Heart left ventricle (tissue), 16 donors: Measurements from ENCODE around the gene ORMDL3. TPM values are rescaled to one million over a fixed set of nuclear protein-coding genes. Genes with fewer than 3 reads are reported as not detected.

ENCODE experiments used
- ATAC-seq, 4 donors: fragments of 200-7000 bp; cut with Tn5 transposase; one replicate each; pipeline ENCODE4 v1.9.1; 2020 to 2022; ENCODE audit warnings: moderate library complexity in 4 of 4, mild to moderate bottlenecking in 3 of 4, moderate number of reproducible peaks in 1 of 4
- DNase-seq, 5 donors: peaks; one replicate each; pipeline ENCODE4 v3.0.0-alpha.2; 2020
- H3K27ac ChIP-seq, 12 donors: fragments of 200-600 bp; sonication (generic) in 4 of 12; one replicate each; pipeline versions ENCODE4 v1.5.0 to v1.8.0; 2016 to 2022; ENCODE audit warnings: mild to moderate bottlenecking in 2 of 12
- H3K27me3 ChIP-seq, 9 donors: fragments of 200-600 bp; sonication (generic) in 2 of 9; one replicate each; pipeline versions ENCODE4 v1.5.1 to v1.8.0; 2016 to 2022; ENCODE audit warnings: mild to moderate bottlenecking in 3 of 9
- H3K36me3 ChIP-seq, 9 donors: fragments of 200-600 bp; sonication (generic) in 2 of 9; one replicate each; pipeline versions ENCODE4 v1.5.0 to v1.8.0; 2018 to 2022; ENCODE audit warnings: mild to moderate bottlenecking in 2 of 9
- H3K4me1 ChIP-seq, 12 donors: fragments of 200-600 bp; sonication (generic) in 4 of 12; one replicate each; pipeline versions ENCODE4 v1.5.0 to v1.8.0; 2016 to 2022; ENCODE audit warnings: mild to moderate bottlenecking in 3 of 12
- H3K4me3 ChIP-seq, 12 donors: fragments of 200-600 bp; sonication (generic) in 4 of 12; one replicate each; pipeline versions ENCODE4 v1.5.0 to v1.8.0; 2017 to 2022; ENCODE audit warnings: mild to moderate bottlenecking in 9 of 12, moderate library complexity in 4 of 12
- H3K9me3 ChIP-seq, 12 donors: fragments of 200-600 bp; sonication (generic) in 4 of 12; one replicate each; pipeline versions ENCODE4 v1.5.0 to v1.8.0; 2016 to 2022; ENCODE audit warnings: mild to moderate bottlenecking in 1 of 12
- POLR2A ChIP-seq, 2 donors: fragments of 450-650 bp; IDR thresholded peaks; one replicate each; pipeline ENCODE4 v1.6.1; 2017; ENCODE audit warnings: antibody characterized with exemption in 2 of 2, mild to moderate bottlenecking in 2 of 2, moderate library complexity in 2 of 2
- WGBS, 4 donors: extraction: QIAGEN DNeasy Blood & Tissue Kit in 2 of 4; methylation state at CpG; one replicate each; pipeline versions ENCODE4 v1.1.5 to v1.1.7; 2013 to 2018; 5-methylcytosine and 5-hydroxymethylcytosine counted together
- intact Hi-C, 10 donors: fragments of 100-400 bp; cut with DNase I; formaldehyde crosslinking; loops; one replicate each; pipeline versions ENCODE4 v1.11.1 to v1.14.2; 2022
- polyA plus RNA-seq, 2 donors: library from polyadenylated mRNA; stranded (reverse); fragments of 200-250 nt; gene quantifications; one replicate each; pipeline ENCODE4 v1.2.3, GENCODE V29; 2013
- total RNA-seq, 9 donors: library from RNA; depleted of rRNA in 2 of 9; stranded (reverse); fragments of >200 nt in 2 of 9; fragmentation: NEBNext Ultra II Directional in 3 of 9; extraction: Animal tissue kit (Norgen Biotek cat#: 25700) in 3 of 9; gene quantifications; one replicate each; pipeline versions ENCODE4 v1.1.0 to v1.2.4, GENCODE V29; 2016 to 2023
- TF ChIP-seq, protein P1 (sequence below), 12 donors: fragments of 200-600 bp; sonication (generic) in 4 of 12; IDR thresholded peaks; one replicate each; pipeline versions ENCODE4 v1.5.0 to v1.8.0; 2018 to 2022; ENCODE audit warnings: antibody characterized with exemption in 12 of 12, mild to moderate bottlenecking in 5 of 12
- donor health status: ischemic (EF 13 %, LVEDD 7.1; RV severe dilation, severe dysfunction).
- donor health status: healthy with polysubstance abuse.
- donor health status: DM: no; HTN: yes; CAD: no.
- donor health status: DM: no; HTN: no; CAD: no.
- donor health status: ischemic (EF 25% LVEDD 6.9; RV normal size, moderate dysfunction).
- donor health status: ischemic (EF 25% LVEDD 5.7; RV mildly dilated, moderate dysfunction).
- donor health status: healthy.
- donor health status: DM: yes; HTN: yes; CAD: no.
- donor health status: ischemic (EF 35%, LVEDD 5.7; RV mildly dilated, moderate dysfunction).
- donor health status: nonischemic (EF 11% LVEDD 7.7; RV severe dilation, severe dysfunction).
- donor health status: DM: yes; HTN: yes; CAD: no.
- donor health status: PGD.
- donor health status: ischemic (EF 29% LVEDD 5.4; RV normal size, mild dysfunction).
- donor health status: nonischemic (EF 23%, LVEDD 6.1; RV moderate dilation, normal function).

Gene ORMDL3
- total and polyA plus RNA-seq, 11 donors: 40.0 to 111 (median 59.2) TPM

DNA sequence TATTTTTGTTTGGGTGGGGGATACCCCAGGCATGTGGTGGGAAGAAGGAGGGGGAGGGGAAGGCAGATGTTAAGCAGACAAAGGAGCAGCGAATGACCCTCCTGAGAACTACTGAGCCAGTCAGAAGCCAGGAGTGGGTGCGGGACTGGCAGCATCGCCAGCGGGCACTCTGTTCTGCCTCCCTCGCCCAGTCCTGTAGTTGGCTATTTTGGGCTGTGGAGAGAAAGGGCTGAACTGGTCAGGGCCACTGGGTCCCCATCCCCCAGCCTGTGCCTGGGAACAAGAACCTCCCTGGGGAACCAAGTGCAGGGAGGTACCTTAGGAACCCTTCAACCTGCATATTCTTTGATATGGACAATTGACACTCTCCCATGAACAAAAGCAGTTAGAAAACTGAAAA, 6.5 kb upstream of the ORMDL3 start:
- Histone ChIP-seq H3K36me3 (no peaks in the 10 kb centered on the region), H3K27me3 (no peaks in the 10 kb centered on the region), H3K27ac (peak overlapping the region; percentile 31 to 92 (median 76)), H3K4me1 (peaks cover 0 to 49% (median 13%) of the 10 kb centered on the region in 12 donors), H3K4me3 (no peak overlapping the region), H3K9me3 (no peaks in the 10 kb centered on the region)
- intact Hi-C loops: no loop called here
- 34 to 63% (median 48%) methylated on average over 5 of the region's 5 CpGs for WGBS, 4 donors
- TF ChIP-seq, protein P1, sequence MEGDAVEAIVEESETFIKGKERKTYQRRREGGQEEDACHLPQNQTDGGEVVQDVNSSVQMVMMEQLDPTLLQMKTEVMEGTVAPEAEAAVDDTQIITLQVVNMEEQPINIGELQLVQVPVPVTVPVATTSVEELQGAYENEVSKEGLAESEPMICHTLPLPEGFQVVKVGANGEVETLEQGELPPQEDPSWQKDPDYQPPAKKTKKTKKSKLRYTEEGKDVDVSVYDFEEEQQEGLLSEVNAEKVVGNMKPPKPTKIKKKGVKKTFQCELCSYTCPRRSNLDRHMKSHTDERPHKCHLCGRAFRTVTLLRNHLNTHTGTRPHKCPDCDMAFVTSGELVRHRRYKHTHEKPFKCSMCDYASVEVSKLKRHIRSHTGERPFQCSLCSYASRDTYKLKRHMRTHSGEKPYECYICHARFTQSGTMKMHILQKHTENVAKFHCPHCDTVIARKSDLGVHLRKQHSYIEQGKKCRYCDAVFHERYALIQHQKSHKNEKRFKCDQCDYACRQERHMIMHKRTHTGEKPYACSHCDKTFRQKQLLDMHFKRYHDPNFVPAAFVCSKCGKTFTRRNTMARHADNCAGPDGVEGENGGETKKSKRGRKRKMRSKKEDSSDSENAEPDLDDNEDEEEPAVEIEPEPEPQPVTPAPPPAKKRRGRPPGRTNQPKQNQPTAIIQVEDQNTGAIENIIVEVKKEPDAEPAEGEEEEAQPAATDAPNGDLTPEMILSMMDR (IDR thresholded peaks at IDR 0.05): no peak
- no peak for TF ChIP-seq POLR2A (IDR thresholded peaks at IDR 0.05)
- DNase-seq (peak in 4 of 5 donors; percentile 67 to 78 (median 71)), ATAC-seq (peak; percentile 81 to 90 (median 86))

DNA sequence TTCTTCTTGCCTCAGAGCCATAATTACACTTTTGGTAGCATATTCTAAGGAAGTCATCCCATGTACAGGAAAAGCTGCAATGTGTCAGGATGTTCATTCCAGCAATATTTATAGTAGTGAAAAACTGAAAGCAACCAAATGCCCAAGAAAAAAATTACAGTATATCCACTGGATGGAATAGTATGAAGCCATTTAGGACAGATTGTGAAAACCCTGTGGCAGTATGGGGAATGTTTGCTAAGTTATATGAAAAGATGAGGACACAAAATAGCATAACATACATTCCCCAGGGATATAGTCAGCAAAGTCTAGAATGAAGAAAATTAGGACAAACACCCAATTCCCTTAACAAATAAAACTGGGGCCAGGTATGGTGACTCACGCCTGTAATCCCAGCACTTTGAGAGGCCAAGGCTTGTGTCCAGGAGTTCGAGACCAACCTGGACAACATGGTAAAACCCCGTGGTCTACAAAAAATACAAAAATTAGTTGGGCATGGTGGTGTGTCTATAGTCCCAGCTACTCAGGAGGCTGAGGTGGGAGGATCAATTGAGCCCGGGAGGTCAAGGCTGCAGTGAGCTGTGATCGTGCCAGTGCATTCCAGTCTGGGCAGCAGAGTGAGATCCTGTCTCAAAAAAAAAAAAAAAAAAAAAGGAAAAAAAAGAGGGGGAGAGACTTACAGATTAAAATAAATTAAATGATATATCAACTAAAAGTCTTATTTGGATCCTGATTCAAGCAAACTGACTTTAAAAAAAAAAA, 2.4 kb upstream of the ORMDL3 start:
- H3K27ac ChIP-seq: peak overlapping the region; percentile 51 to 98 (median 96)
- no peak for TF ChIP-seq POLR2A (IDR thresholded peaks at IDR 0.05)
- TF ChIP-seq, protein P1 (IDR thresholded peaks at IDR 0.05): no peak
- no peak for ATAC-seq
- intact Hi-C loops: loop anchor here in 6 of 10 donors (1.0 to 10.0 kb wide), 5 partner anchors 22 to 65 kb away; partner anchors contain the start of genes IKZF3 (in 1 of the 6), PSMD3 (in 1 of the 6) and ZPBP2 (in 1 of the 6)
- no peaks in the 10 kb centered on the region for H3K9me3 ChIP-seq
- peaks cover 6 to 67% (median 41%) of the 10 kb centered on the region in 12 donors for H3K4me1 ChIP-seq
- no peaks in the 10 kb centered on the region for H3K27me3 ChIP-seq
- H3K36me3 ChIP-seq: no peaks in the 10 kb centered on the region
- H3K4me3 ChIP-seq: peak overlapping the region in 4 of 12 donors; percentile 3 to 85 (median 80)
- 84 to 92% (median 86%) methylated on average over 5 of the region's 5 CpGs for WGBS, 4 donors
- no peak for DNase-seq

DNA sequence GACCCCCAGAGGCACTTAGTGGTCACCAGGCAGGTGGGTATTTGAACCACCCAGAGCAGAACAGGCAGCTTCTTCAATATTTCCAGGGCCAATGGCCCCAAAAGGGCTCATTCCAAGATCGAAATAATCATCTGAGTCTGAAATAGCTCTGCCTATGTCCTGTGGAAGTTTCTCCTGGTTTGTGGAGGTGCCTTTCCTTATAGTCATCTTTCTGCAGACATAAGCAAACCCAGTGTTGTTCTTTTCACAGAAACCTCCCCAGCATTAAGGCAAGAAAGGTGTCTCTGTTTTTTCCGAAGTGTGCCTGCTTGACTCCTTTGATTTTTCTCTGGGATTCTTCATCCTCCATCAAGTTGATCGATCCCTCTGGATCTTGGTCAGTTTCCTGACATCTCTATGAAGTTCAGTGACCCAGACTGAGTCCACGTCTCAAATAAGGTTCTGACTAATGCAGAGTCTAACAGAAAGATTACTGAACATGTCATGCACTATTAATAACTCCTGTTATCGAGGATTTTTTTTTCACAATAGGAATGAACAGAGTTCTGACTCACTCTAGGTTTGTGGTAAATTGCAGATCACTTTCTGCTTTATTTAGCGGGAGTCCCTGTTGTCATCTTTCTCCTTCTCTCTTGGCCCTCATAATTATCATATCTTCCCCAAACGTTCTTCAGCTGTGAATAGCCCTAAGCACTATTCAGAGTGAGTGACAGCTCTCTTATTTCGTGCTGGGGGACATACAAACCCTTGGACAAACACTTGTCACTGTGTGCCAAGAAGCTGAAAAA, 1.7 kb upstream of the ORMDL3 start:
- Histone ChIP-seq H3K27ac (peak overlapping the region; percentile 91 to 98 (median 96)), H3K4me1 (peaks cover 6 to 66% (median 48%) of the 10 kb centered on the region in 12 donors), H3K9me3 (no peaks in the 10 kb centered on the region), H3K27me3 (no peaks in the 10 kb centered on the region), H3K36me3 (peaks cover 0 to 2% (median 0%) of the 10 kb centered on the region in 9 donors), H3K4me3 (peak overlapping the region in 11 of 12 donors; percentile 3 to 96 (median 78))
- DNase-seq (no peak), ATAC-seq (peak; percentile 63 to 69 (median 66))
- 20 to 26% (median 21%) methylated on average over 8 of the region's 8 CpGs for WGBS, 4 donors
- peak; percentile 40 to 75 for TF ChIP-seq POLR2A (IDR thresholded peaks at IDR 0.05)
- TF ChIP-seq, protein P1 (IDR thresholded peaks at IDR 0.05): no peak
- intact Hi-C loops: loop anchor here in 7 of 10 donors (1.0 to 10.0 kb wide), 6 partner anchors 23 to 64 kb away; partner anchors contain the start of genes IKZF3 (in 1 of the 7), PSMD3 (in 1 of the 7) and ZPBP2 (in 1 of the 7)
